Heart right ventricle (tissue), 16 donors: ENCODE measurements around the gene STOML1. TPM values are rescaled to one million over a fixed set of nuclear protein-coding genes. Genes with fewer than 3 reads are reported as not detected.

ENCODE experiments used
- ATAC-seq, 8 donors: fragments of 200-7000 bp; cut with Tn5 transposase; one replicate each; pipeline ENCODE4 v1.9.1; 2020; ENCODE audit warnings: mild to moderate bottlenecking in 8 of 8, moderate library complexity in 8 of 8, moderate number of reproducible peaks in 1 of 8
- DNase-seq, 2 donors: peaks; one replicate each; pipeline ENCODE4 v3.0.0-alpha.2; 2020
- H3K27ac ChIP-seq, 10 donors: fragments of 200-600 bp; sonication (generic) in 2 of 10; one replicate each; pipeline versions ENCODE4 v1.5.0 to v1.8.0; 2020 to 2022; ENCODE audit warnings: mild to moderate bottlenecking in 3 of 10
- H3K27me3 ChIP-seq, 7 donors: fragments of 200-600 bp; one replicate each; pipeline ENCODE4 v1.8.0; 2021 to 2022; ENCODE audit warnings: mild to moderate bottlenecking in 2 of 7
- H3K36me3 ChIP-seq, 9 donors: fragments of 200-600 bp; sonication (generic) in 1 of 9; one replicate each; pipeline versions ENCODE4 v1.5.0 to v1.8.0; 2020 to 2022; ENCODE audit warnings: mild to moderate bottlenecking in 2 of 9
- H3K4me1 ChIP-seq, 9 donors: fragments of 200-600 bp; sonication (generic) in 1 of 9; one replicate each; pipeline versions ENCODE4 v1.5.0 to v1.8.0; 2020 to 2022; ENCODE audit warnings: mild to moderate bottlenecking in 4 of 9
- H3K4me3 ChIP-seq, 10 donors: fragments of 200-600 bp; sonication (generic) in 2 of 10; one replicate each; pipeline versions ENCODE4 v1.5.0 to v1.8.0; 2020 to 2022; ENCODE audit warnings: mild to moderate bottlenecking in 7 of 10, moderate library complexity in 2 of 10
- H3K9me3 ChIP-seq, 11 donors: fragments of 200-600 bp in 10 of 11; sonication (generic) in 2 of 11; one replicate each; pipeline versions ENCODE4 v1.5.0 to v1.8.0; 2013 to 2022; ENCODE audit warnings: mild to moderate bottlenecking in 2 of 11, control low read depth in 1 of 11, moderate library complexity in 1 of 11
- WGBS, 2 donors: extraction: QIAGEN DNeasy Blood & Tissue Kit; methylation state at CpG; one replicate each; pipeline ENCODE4 v1.1.7; 2013; ENCODE audit warnings: inconsistent platforms in 1 of 2; 5-methylcytosine and 5-hydroxymethylcytosine counted together
- intact Hi-C, 10 donors: fragments of 100-400 bp; cut with DNase I; formaldehyde crosslinking; loops; one replicate each; pipeline versions ENCODE4 v1.11.1 to v1.14.2; 2022
- polyA plus RNA-seq, 2 donors: library from polyadenylated mRNA; stranded (reverse); fragments of 200-250 nt; gene quantifications; one replicate each; pipeline ENCODE4 v1.2.3, GENCODE V29; 2013
- total RNA-seq, 10 donors: library from RNA; stranded (reverse); fragmentation: NEBNext Ultra II Directional in 3 of 10; extraction: Animal tissue kit (Norgen Biotek cat#: 25700) in 3 of 10; gene quantifications; one replicate each; pipeline versions ENCODE4 v1.2.1 to v1.2.4, GENCODE V29; 2021 to 2023
- TF ChIP-seq, protein P1 (sequence below), 9 donors: fragments of 200-600 bp; sonication (generic) in 2 of 9; IDR thresholded peaks; one replicate each; pipeline versions ENCODE4 v1.5.0 to v1.8.0; 2021 to 2022; ENCODE audit warnings: antibody characterized with exemption in 9 of 9, mild to moderate bottlenecking in 5 of 9, moderate library complexity in 1 of 9
- donor health status: Arrhythmogenic right ventricular cardiomyopathy.
- donor health status: ischemic (EF 13 %, LVEDD 7.1; RV severe dilation, severe dysfunction).
- donor health status: healthy with polysubstance abuse.
- donor health status: DM: no; HTN: yes; CAD: no.
- donor health status: DM: no; HTN: no; CAD: no.
- donor health status: ischemic (EF 25% LVEDD 6.9; RV normal size, moderate dysfunction).
- donor health status: ischemic (EF 25% LVEDD 5.7; RV mildly dilated, moderate dysfunction).
- donor health status: healthy.
- donor health status: DM: yes; HTN: yes; CAD: no.
- donor health status: Ischemic cardiomyopathy.
- donor health status: ischemic (EF 35%, LVEDD 5.7; RV mildly dilated, moderate dysfunction).
- donor health status: nonischemic (EF 11% LVEDD 7.7; RV severe dilation, severe dysfunction).
- donor health status: DM: yes; HTN: yes; CAD: no.
- donor health status: PGD.
- donor health status: ischemic (EF 29% LVEDD 5.4; RV normal size, mild dysfunction).
- donor health status: nonischemic (EF 23%, LVEDD 6.1; RV moderate dilation, normal function).

Gene STOML1
- total and polyA plus RNA-seq, 12 donors: 21.1 to 38.4 (median 28.2) TPM

DNA sequence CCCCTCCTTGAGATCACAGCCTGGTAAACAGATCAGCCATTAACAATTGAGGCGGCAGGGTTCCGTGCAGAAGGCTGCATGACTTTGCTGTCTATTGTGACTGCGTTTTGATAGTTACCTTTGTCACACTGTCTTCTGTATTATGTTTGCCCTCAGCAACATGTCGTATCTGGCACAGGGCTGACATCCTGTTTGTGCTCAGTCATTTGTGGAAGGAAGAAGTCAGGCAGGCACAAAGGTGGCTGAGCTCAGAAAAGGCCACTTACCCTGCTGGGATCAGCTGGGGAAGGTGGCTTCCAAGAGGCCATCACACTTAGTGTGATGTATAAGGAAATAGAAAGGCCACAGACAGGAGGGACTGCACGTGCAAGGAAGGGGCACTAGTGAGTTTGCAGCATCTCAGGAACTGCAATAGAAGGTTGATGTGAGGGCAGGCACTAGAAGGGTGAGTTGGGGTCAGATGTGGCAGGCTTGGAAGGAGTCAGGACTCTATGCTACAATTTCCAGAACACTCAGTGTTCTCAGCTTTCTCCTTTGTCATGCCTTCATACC, 15.8 kb upstream of the STOML1 start:
- 62% methylated on average over 5 of the region's 5 CpGs for whole genome bisulfite sequencing, 2 donors
- TF ChIP-seq, protein P1, sequence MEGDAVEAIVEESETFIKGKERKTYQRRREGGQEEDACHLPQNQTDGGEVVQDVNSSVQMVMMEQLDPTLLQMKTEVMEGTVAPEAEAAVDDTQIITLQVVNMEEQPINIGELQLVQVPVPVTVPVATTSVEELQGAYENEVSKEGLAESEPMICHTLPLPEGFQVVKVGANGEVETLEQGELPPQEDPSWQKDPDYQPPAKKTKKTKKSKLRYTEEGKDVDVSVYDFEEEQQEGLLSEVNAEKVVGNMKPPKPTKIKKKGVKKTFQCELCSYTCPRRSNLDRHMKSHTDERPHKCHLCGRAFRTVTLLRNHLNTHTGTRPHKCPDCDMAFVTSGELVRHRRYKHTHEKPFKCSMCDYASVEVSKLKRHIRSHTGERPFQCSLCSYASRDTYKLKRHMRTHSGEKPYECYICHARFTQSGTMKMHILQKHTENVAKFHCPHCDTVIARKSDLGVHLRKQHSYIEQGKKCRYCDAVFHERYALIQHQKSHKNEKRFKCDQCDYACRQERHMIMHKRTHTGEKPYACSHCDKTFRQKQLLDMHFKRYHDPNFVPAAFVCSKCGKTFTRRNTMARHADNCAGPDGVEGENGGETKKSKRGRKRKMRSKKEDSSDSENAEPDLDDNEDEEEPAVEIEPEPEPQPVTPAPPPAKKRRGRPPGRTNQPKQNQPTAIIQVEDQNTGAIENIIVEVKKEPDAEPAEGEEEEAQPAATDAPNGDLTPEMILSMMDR (IDR thresholded peaks at IDR 0.05): no peak
- DNase-seq (no peak), ATAC-seq (peak in 6 of 8 donors; percentile 7 to 53 (median 12))
- Histone ChIP-seq H3K36me3 (peaks cover 0 to 71% (median 12%) of the 10 kb centered on the region in 9 donors), H3K4me1 (peaks cover 26 to 87% (median 74%) of the 10 kb centered on the region in 9 donors), H3K27me3 (no peaks in the 10 kb centered on the region), H3K27ac (peak overlapping the region in 8 of 10 donors; percentile 1 to 80 (median 57)), H3K9me3 (no peaks in the 10 kb centered on the region), H3K4me3 (no peak overlapping the region)
- intact Hi-C loops: no loop called here

DNA sequence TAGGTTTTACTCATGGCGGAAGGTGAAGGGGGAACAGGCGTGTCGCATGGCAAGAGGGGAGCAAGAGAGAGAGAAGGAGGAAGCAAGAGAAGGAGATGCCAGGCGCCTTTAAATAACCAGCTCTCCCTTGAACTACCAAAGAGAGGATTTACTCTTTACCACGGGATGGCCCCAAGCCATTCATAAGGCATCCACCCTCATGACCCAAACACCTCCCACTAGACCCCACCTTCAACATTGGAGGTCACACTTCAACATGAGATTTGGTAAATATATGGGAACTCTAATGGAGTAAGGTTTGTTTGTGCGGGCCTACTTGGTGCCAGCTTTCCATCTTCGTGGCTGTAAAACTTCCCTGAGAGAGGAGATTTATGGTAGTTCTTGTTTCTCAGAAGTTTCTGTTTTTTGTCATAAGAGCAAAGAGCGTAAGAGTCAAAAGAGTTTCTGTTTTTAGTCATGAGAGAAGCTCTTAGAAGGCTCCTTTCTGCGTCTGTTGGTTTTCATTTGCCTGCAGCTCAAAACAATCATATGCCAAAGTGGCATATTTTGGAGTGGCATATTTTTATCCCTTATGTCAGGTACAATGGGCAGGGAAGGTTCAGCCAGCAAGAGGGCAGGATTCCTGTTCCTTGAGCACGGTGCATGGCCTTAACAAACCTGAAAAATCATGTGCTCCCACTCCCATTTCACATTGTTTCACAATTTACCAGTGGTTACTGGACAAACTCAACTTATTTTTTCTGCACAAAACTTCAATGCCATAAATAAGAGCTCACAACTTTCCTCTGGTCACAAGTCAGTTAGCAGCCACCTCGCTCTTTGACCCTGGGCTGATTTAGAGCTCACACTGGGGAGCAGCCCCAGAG, 14.9 kb upstream of the STOML1 start:
- ATAC-seq: no peak
- Histone ChIP-seq H3K36me3 (peaks cover 0 to 80% (median 17%) of the 10 kb centered on the region in 9 donors), H3K4me3 (no peak overlapping the region), H3K27me3 (no peaks in the 10 kb centered on the region), H3K4me1 (peaks cover 26 to 83% (median 71%) of the 10 kb centered on the region in 9 donors), H3K9me3 (no peaks in the 10 kb centered on the region), H3K27ac (peak overlapping the region in 9 of 10 donors; percentile 1 to 80 (median 56))
- no peak for DNase-seq
- WGBS, 2 donors: 78 to 79% methylated on average over 11 of the region's 11 CpGs
- intact Hi-C loops: no loop called here
- TF ChIP-seq, protein P1 (IDR thresholded peaks at IDR 0.05): peak in 1 of 9 donors; percentile 6

DNA sequence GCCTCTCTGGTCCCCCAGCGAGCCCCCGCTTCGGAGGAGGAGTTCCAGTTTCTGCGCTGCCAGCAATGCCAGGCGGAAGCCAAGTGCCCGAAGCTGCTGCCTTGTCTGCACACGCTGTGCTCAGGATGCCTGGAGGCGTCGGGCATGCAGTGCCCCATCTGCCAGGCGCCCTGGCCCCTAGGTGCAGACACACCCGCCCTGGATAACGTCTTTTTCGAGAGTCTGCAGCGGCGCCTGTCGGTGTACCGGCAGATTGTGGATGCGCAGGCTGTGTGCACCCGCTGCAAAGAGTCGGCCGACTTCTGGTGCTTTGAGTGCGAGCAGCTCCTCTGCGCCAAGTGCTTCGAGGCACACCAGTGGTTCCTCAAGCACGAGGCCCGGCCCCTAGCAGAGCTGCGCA, 5.9 kb upstream of the STOML1 start:
- H3K4me3 ChIP-seq: peak overlapping the region in 4 of 10 donors; percentile 80 to 92 (median 84)
- no peak for DNase-seq
- peak overlapping the region in 5 of 10 donors; percentile 66 to 100 (median 97) for H3K27ac ChIP-seq
- WGBS, 2 donors: 95% methylated on average over 27 of the region's 27 CpGs
- TF ChIP-seq, protein P1 (IDR thresholded peaks at IDR 0.05): no peak
- no peak for ATAC-seq
- H3K27me3 ChIP-seq: no peaks in the 10 kb centered on the region
- H3K4me1 ChIP-seq: peaks cover 14 to 90% (median 73%) of the 10 kb centered on the region in 9 donors
- peaks cover 0 to 55% (median 27%) of the 10 kb centered on the region in 9 donors for H3K36me3 ChIP-seq
- intact Hi-C loops: loop anchor here in 1 of 10 donors (10.0 kb wide), 1 partner anchor 47 kb away; no protein-coding TSS in a partner anchor
- H3K9me3 ChIP-seq: no peaks in the 10 kb centered on the region

DNA sequence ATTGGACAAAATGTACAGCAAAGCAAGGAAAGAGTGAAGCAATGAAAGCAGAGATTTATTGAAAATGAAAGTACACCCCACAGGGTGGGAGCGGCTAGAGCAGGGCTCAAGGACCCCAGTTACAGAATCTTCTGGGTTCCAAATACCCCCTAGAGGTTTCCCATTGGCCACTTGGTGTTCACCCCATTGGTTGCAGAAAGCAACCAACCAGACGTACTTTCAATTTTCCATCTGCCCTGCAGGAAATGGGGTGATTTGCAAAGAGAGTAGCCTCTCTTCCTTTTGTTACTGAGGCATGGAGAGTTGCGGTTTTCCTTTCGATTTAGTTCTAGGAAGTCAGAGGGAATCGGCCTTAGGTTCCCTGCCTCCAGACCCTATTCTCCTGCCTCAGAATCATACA, 4.8 kb upstream of the STOML1 start:
- Histone ChIP-seq H3K27ac (peak overlapping the region in 9 of 10 donors; percentile 2 to 100 (median 95)), H3K4me1 (peaks cover 17 to 87% (median 80%) of the 10 kb centered on the region in 9 donors), H3K9me3 (no peaks in the 10 kb centered on the region), H3K27me3 (no peaks in the 10 kb centered on the region), H3K36me3 (peaks cover 0 to 45% (median 20%) of the 10 kb centered on the region in 9 donors), H3K4me3 (peak overlapping the region in 9 of 10 donors; percentile 80 to 92 (median 83))
- intact Hi-C loops: loop anchor here in 1 of 10 donors (10.0 kb wide), 1 partner anchor 48 kb away; no protein-coding TSS in a partner anchor
- 35 to 55% methylated on average over 5 of the region's 5 CpGs for WGBS, 2 donors
- TF ChIP-seq, protein P1 (IDR thresholded peaks at IDR 0.05): no peak
- DNase-seq: peak in 1 of 2 donors; percentile 44
- ATAC-seq: no peak
